Urothelium cell line (cell line): ENCODE data around the gene KIAA1755.

Experiments used
- DNase-seq: peaks from one replicate; pipeline ENCODE4 v3.0.0; 2011; ENCODE audit warnings: low spot score, mixed read lengths
- FAIRE-seq: peaks from 2 replicates; lab custom pipeline; 2011; peaks lifted over from hg19 to GRCh38; lab: Jason Lieb, UNC

The KIAA1755 gene

DNA sequence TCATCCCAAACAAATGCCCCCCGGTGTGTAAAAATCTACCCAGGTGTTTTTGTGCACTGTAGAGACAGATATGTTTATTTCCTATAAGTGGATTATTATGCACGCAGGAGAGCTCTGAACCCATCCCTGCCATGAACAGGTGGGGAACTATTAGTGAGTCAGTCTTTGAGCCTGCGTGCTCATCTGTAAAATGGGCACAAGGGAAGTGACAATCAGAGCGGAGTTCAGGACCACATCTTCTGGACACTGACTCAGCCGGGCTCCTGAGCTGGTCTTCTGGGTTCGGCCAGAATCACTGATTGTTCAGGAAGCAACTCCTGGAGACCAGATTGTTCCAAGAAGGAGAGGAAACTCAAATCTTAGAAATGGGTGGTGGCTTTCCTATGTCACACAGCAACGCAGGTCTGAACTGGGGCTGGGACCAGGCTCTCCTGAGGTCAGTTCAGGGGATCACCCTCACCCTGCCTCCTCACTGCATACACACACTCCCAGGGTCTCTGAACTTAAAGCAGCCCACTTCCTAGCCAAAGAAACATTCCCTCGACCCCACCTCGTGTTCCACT, 68.1 kb downstream of the KIAA1755 start:
- FAIRE-seq (no peak), DNase-seq (no peak)

GRCh38 chr20:38191654-38192053, 68.9 kb downstream of the KIAA1755 start:
- DNase-seq = no peak
- FAIRE-seq = no peak

- no peak for FAIRE-seq
Measured at GRCh38 chr20:38190936-38191371, 69.6 kb downstream of the KIAA1755 start.

DNA sequence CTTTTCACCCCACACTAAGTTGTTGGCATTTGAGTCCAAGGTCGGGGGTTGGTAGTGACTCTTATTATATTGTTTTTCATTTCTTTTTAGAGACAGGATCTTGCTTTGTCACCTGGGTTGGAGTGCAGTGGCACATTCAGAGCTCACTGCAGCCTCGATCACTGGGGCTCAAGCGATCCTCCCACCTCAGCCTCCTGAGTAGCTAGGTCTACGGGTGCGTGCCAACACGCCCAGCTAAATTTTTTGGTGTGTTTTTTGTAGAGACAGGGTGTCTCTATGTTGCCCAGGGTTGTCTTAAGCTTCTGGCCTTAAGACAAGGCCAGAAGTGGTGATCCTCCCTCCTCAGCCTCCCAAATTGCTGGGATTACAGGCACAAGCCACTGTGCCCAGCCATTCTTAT, 70.4 kb downstream of the KIAA1755 start:
- no peak for FAIRE-seq
- no peak for DNase-seq

More at GRCh38 chr20:38190936-38191371, 69.6 kb downstream of the KIAA1755 start:
- DNase-seq = no peak

GRCh38 chr20:38187517-38187916, 73.0 kb downstream of the KIAA1755 start:
- DNase-seq (no peak), FAIRE-seq (no peak)

DNA sequence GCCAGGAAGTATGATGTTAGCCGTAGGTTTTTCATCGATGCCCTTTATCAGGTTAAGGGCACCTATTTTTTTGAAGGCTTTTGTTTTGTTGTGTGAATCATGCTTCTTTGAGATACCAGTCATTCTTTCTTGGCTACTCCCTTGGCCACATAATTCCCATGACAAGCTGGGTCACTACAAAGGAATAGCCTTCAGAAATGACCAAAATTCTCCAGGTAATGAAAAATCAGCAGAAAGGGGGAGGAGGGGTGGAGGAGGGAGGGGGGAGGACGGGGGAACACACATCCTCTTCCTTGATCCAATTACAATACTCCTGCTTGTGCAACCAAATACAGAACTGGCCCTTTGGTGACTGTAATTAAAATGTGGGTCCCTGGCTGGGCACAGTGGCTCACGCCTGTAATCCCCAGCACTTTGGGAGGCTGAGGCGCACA, 73.7 kb downstream of the KIAA1755 start:
- DNase-seq (peak; percentile 79), FAIRE-seq (no peak)

GRCh38 chr20:38184101-38184500, 76.4 kb downstream of the KIAA1755 start:
- FAIRE-seq (peak; percentile 23), DNase-seq (peak; percentile 73)

DNA sequence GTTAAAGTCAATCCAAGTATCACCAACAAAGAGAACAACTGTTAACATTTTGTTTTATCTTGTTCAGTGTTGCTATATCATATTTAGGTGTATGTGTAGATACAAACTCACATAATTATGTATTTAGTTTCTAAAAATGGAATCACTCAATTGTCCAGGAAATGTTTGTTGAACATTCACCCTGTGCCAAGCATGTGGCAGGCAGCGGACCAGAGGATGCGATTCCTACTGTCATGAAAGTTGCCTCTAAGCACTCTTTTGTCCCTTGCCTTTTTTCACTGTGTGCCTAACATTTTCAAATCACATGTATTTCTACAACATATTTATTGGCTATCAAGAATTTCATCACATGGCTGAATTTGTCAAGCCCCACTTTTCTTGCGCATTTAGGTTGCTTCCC, 78.6 kb downstream of the KIAA1755 start:
- no peak for DNase-seq
- no peak for FAIRE-seq

- no peak for FAIRE-seq
- DNase-seq = no peak
Measured at GRCh38 chr20:38181207-38181801, 79.2 kb downstream of the KIAA1755 start.

DNA sequence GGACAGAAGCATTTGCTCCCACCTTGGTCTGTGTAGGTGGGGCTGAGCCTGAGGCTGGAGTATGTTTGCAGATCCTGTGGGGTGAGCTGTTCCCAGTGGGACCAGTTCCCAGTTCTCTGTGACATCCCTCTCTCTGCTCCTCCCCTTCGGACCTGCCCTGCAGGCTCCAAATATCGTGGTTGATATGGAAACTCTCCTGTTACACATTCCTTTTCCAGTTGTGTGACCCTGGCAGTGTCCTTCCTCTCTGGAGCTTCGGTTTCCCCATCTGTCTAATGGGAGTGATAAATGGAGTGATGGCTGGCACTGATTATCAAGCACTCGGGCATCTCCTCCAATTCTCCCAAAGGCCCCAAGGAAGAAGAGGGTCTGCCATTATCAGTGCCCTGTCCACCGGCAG, 79.8 kb downstream of the KIAA1755 start:
- FAIRE-seq = no peak
- DNase-seq = no peak

GRCh38 chr20:38179846-38180245, 80.7 kb downstream of the KIAA1755 start:
- no peak for DNase-seq
- no peak for FAIRE-seq

GRCh38 chr20:38178581-38178980, 82.0 kb downstream of the KIAA1755 start:
- no peak for FAIRE-seq
- no peak for DNase-seq

DNA sequence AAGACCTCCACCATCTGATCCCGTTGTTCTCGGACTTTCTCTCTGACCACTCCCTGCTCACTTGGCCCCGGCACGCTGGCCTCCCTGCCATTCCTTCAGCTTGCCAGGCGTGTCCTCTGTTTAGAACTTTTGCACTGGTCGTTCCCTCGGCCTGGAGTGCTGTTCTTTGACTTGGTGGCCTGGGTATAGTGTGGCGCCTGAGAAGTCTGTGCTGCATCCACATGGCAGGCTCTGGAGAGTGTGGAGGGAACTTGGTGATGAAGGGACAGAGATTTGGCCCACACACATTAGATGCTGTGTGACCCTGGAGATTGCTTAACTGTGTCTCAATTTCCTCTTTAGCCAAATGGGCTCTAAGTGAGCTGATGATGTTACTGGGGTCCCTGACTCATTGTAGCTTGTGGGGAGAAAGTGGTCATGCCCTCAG, 82.5 kb downstream of the KIAA1755 start:
- FAIRE-seq = no peak
- DNase-seq = no peak

- no peak for FAIRE-seq
- no peak for DNase-seq
Measured at GRCh38 chr20:38177201-38177600, 83.3 kb downstream of the KIAA1755 start.

GRCh38 chr20:38175304-38176180, 85.0 kb downstream of the KIAA1755 start:
- no peak for FAIRE-seq
- no peak for DNase-seq

- FAIRE-seq = peak; percentile 86
Measured at GRCh38 chr20:38173237-38174156, 87.0 kb downstream of the KIAA1755 start.

GRCh38 chr20:38172408-38172807, 88.1 kb downstream of the KIAA1755 start:
- no peak for FAIRE-seq
- no peak for DNase-seq

More at GRCh38 chr20:38173237-38174156, 87.0 kb downstream of the KIAA1755 start:
- DNase-seq = peak; percentile 92

- FAIRE-seq (no peak), DNase-seq (no peak)
Measured at GRCh38 chr20:38171675-38172043, 88.9 kb downstream of the KIAA1755 start.

DNA sequence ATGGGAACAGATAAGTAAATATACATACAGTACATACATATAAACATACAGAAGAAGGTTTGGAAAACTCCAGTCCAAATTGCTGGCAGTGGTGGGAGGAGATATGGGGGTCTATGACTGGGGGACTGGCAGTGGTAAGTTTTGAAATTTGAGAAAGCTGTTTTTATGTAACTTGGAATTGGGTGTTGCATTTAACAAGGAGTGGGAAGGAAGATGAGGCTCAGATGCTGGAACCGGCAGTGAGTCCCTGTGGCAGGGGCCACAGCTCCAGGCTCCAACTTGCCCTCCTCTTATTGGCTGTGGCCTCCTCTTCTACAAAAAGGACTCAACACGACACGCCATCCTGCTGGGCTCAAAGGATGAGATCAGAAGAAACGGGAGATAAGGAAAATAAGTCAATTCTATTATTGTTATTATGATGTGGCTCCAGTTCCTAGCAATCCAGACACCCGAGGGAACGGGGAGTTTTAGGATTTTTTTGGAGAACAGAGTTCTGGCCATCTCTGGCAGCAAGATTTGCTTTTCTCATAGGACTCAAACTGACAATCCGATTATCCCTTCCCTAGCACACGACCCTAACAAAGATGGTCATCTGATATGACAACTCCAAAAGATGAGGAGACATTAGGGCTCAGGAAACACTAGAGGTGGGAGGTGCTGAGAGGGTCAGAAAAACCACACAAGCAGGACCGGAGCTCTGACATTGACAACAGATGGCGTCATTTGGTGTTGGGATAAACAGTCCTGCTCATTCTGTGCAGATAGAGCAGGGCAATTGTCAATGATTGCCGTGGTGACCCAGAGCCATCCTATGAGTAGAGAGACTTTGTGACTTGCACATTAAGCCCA, 89.5 kb downstream of the KIAA1755 start:
- FAIRE-seq (no peak), DNase-seq (no peak)
